ENCODE results near the gene FAAH. TPM values are rescaled to one million over a fixed set of nuclear protein-coding genes. Genes with fewer than 3 reads are reported as not detected.

FAAH gene
- total RNA-seq, 4 donors from 2014 or later = 10.6 to 40.2 (median 15.8) TPM

Other genes starting within 250 kb of the FAAH start
- 10 to 100 TPM in 3 of 4 donors, 1 to 10 TPM in 1; 4.1 to 62.8 (median 29.1) TPM for gene TSPAN1, start 219.2 kb upstream of the FAAH start, total RNA-seq
- not detected for gene P3R3URF, start 217.8 kb upstream of the FAAH start, total RNA-seq
- 10 to 100 TPM in 3 of 4 donors, 1 to 10 TPM in 1; 5.6 to 67.2 (median 31.8) TPM for gene POMGNT1, start 195.9 kb upstream of the FAAH start, total RNA-seq
- gene LURAP1, start 191.0 kb upstream of the FAAH start, total RNA-seq = 10 to 100 TPM in 1 of 4 donors, 1 to 10 TPM in 3; 4.1 to 19.8 (median 5.9) TPM
- 1 to 10 TPM in 2 of 4 donors, not detected in 2; 1.2 to 7.3 TPM for gene RAD54L, start 146.6 kb upstream of the FAAH start, total RNA-seq
- 10 to 100 TPM; 26.8 to 87.2 (median 60.3) TPM for gene LRRC41, start 90.7 kb upstream of the FAAH start, total RNA-seq
- 100 to 1,000 TPM; 111 to 354 (median 296) TPM for gene UQCRH, start 90.6 kb upstream of the FAAH start, total RNA-seq
- gene NSUN4, start 53.5 kb upstream of the FAAH start, total RNA-seq = 10 to 100 TPM in 3 of 4 donors, 1 to 10 TPM in 1; 1.0 to 42.4 (median 23.2) TPM
- under 1 TPM in 1 of 4 donors, not detected in 3; 0.07 TPM for gene DMBX1, start 95.5 kb downstream of the FAAH start, total RNA-seq
- not detected for gene KNCN, start 157.3 kb downstream of the FAAH start, total RNA-seq
- 10 to 100 TPM in 3 of 4 donors, 1 to 10 TPM in 1; 4.9 to 53.0 (median 24.3) TPM for gene MKNK1, start 210.0 kb downstream of the FAAH start, total RNA-seq
- gene MOB3C, start 222.5 kb downstream of the FAAH start, total RNA-seq = 10 to 100 TPM in 3 of 4 donors, 1 to 10 TPM in 1; 6.9 to 22.5 (median 16.6) TPM

Measured in uterus (tissue), 4 donors.